K562 (cell line): ENCODE results near the gene TRIM77. TPM values are rescaled to one million over a fixed set of nuclear protein-coding genes. Genes with fewer than 3 reads are reported as not detected.

Source experiments
- ATAC-seq: fragments of 200-7000 bp; cut with Tn5 transposase; 3 replicates; pipeline ENCODE4 v1.9.1; 2020; ENCODE audit warnings: moderate library complexity
- BruUV-seq: library from RNA; stranded (reverse); fragments of 400-500 nt; replicated peaks from 2 replicates; lab custom pipeline; 2021; lab: Mats Ljungman, UMichigan
- CTCF ChIA-PET: fragments of 300-600 bp; formaldehyde crosslinking; extraction: SDS; loops from one replicate; lab custom pipeline; 2021; ENCODE audit warnings: low intra/inter-chr PET ratio; lab: Yijun Ruan, JAX
- POLR2A ChIA-PET: fragments of 300-600, 350-650 bp; sonication (Branson Sonifier 250); formaldehyde crosslinking; extraction: SDS; loops from one replicate; lab custom pipeline; 2021; ENCODE audit warnings: antibody characterized with exemption, inconsistent platforms; lab: Yijun Ruan, JAX
- DNase-seq, 4 experiments: peaks; one replicate each; pipeline versions ENCODE4 v3.0.0 to v3.0.0-alpha.2; 2011 to 2018; ENCODE audit warnings: low spot score in 3 of 4, mixed read lengths in 3 of 4; ENCODE audit errors: extremely low read depth in 1 of 4
- FAIRE-seq: peaks from 2 replicates; lab custom pipeline; 2011; peaks lifted over from hg19 to GRCh38; lab: Jason Lieb, UNC
- H2AFZ ChIP-seq: 2 replicates; pipeline ENCODE4 v1.6.0; 2011; ENCODE audit warnings: low read depth, low read length, control low read depth, inconsistent platforms
- H3K27ac ChIP-seq: fragments of 200-600 bp; 3 replicates; pipeline ENCODE4 v1.8.0; 2011; ENCODE audit warnings: low read depth, mild to moderate bottlenecking, control low read depth, inconsistent platforms, low read length, moderate library complexity, mixed read lengths; ENCODE audit errors: extremely low read depth
- H3K27me3 ChIP-seq, 2 experiments: fragments of 300-600 bp in 1 of 2; 2 replicates in 1 of 2; 3 replicates in 1 of 2; pipeline versions ENCODE4 v1.6.0 to v1.8.0; 2011; ENCODE audit warnings: inconsistent platforms in 2 of 2, low read length in 2 of 2, mild to moderate bottlenecking in 1 of 2, mixed read lengths in 1 of 2, moderate library complexity in 1 of 2; ENCODE audit not compliant: control insufficient read depth in 2 of 2, insufficient read depth in 2 of 2
- H3K36me3 ChIP-seq: fragments of 300-600 bp; 3 replicates; pipeline ENCODE4 v1.8.0; 2011; ENCODE audit warnings: mild to moderate bottlenecking, low read length, inconsistent platforms; ENCODE audit not compliant: control insufficient read depth, insufficient read depth
- H3K4me1 ChIP-seq, 2 experiments: fragments of 200-600 bp in 1 of 2; replicated peaks in 1 of 2; 2 replicates in 1 of 2; 3 replicates in 1 of 2; pipeline versions ENCODE4 v1.5.1 to v1.8.0; 2011; ENCODE audit warnings: inconsistent platforms in 2 of 2, low read length in 2 of 2, mild to moderate bottlenecking in 1 of 2, mixed read lengths in 1 of 2, moderate library complexity in 1 of 2; ENCODE audit not compliant: control insufficient read depth in 2 of 2, insufficient read depth in 2 of 2
- H3K4me2 ChIP-seq: 2 replicates; pipeline ENCODE4 v1.6.1; 2011; ENCODE audit warnings: low read length, control low read depth, inconsistent platforms, mixed read lengths; ENCODE audit not compliant: insufficient read depth
- H3K4me3 ChIP-seq: fragments of 200-600 bp; sonication (generic), shearing (Covaris generic); 2 replicates; pipeline ENCODE4 v1.5.1; 2016; ENCODE audit warnings: control low read depth, inconsistent platforms
- H3K79me2 ChIP-seq: fragments of 200-600 bp; 3 replicates; pipeline ENCODE4 v1.8.0; 2011; ENCODE audit warnings: low read length, inconsistent platforms; ENCODE audit not compliant: control insufficient read depth, insufficient read depth
- H3K9ac ChIP-seq, 2 experiments: 2 replicates each; pipeline versions ENCODE4 v1.6.0 to v1.6.1; 2011; ENCODE audit warnings: low read depth in 2 of 2, low read length in 2 of 2, control low read depth in 1 of 2, inconsistent platforms in 1 of 2, mild to moderate bottlenecking in 1 of 2, mixed read lengths in 1 of 2; ENCODE audit not compliant: insufficient read depth in 1 of 2
- H3K9me1 ChIP-seq: one replicate; pipeline ENCODE4 v1.6.0; 2011; ENCODE audit warnings: inconsistent platforms, mild to moderate bottlenecking, low read length, moderate library complexity; ENCODE audit not compliant: control insufficient read depth, insufficient read depth
- H3K9me3 ChIP-seq: replicated peaks from 2 replicates; pipeline ENCODE4 v1.5.1; 2011; ENCODE audit warnings: low read depth, low read length, inconsistent platforms; ENCODE audit not compliant: control insufficient read depth, insufficient read depth
- H4K20me1 ChIP-seq: replicated peaks from 2 replicates; pipeline ENCODE4 v1.6.1; 2011; ENCODE audit warnings: low read length, inconsistent platforms, mixed read lengths; ENCODE audit not compliant: control insufficient read depth, insufficient read depth
- BHLHE40 ChIP-seq: IDR thresholded peaks from 2 replicates; pipeline ENCODE4 v1.6.1; 2011; ENCODE audit warnings: low read length, improper control_type of control experiment
- ETV5 ChIP-seq: sonication (generic); formaldehyde crosslinking; IDR thresholded peaks from 2 replicates; pipeline ENCODE4 v1.4.0; 2020; ENCODE audit warnings: low read depth, mild to moderate bottlenecking, missing genetic modification reagents
- HEY1 ChIP-seq: fragments of 250-450 bp; sonication (Bioruptor Pico); IDR thresholded peaks from 2 replicates; pipeline ENCODE4 v1.5.0; 2020; ENCODE audit warnings: mild to moderate bottlenecking, moderate library complexity, borderline replicate concordance
- KAT7 ChIP-seq: sonication (generic); formaldehyde crosslinking; IDR thresholded peaks from 2 replicates; pipeline ENCODE4 v1.8.0; 2022; ENCODE audit warnings: missing genetic modification reagents, mild to moderate bottlenecking, borderline replicate concordance
- L3MBTL2 ChIP-seq: fragments of 450-650 bp; IDR thresholded peaks from 2 replicates; pipeline ENCODE4 v1.6.1; 2016; ENCODE audit warnings: mild to moderate bottlenecking, moderate library complexity
- RFX1 ChIP-seq: fragments of 450-650 bp; IDR thresholded peaks from 2 replicates; pipeline ENCODE4 v1.6.1; 2016; ENCODE audit warnings: mild to moderate bottlenecking, moderate library complexity
- RFX7 ChIP-seq: fragments of 250-450 bp; sonication (Bioruptor Pico); IDR thresholded peaks from 2 replicates; pipeline ENCODE4 v1.5.1; 2021; ENCODE audit warnings: mild to moderate bottlenecking
- SIN3B ChIP-seq: fragments of 450-650 bp; IDR thresholded peaks from 2 replicates; pipeline ENCODE4 v1.6.1; 2017; ENCODE audit warnings: low read depth, mild to moderate bottlenecking, moderate library complexity
- SNIP1 ChIP-seq: fragments of 450-650 bp; IDR thresholded peaks from 2 replicates; pipeline ENCODE4 v1.7.1; 2017; ENCODE audit warnings: low read depth, mild to moderate bottlenecking
- ZNF24 ChIP-seq: fragments of 450-650 bp; IDR thresholded peaks from 2 replicates; pipeline ENCODE4 v1.6.1; 2016
- ZNF696 ChIP-seq: fragments of 250-450 bp; sonication (Bioruptor Pico); conservative IDR thresholded peaks from 2 replicates; pipeline ENCODE4 v1.4.0; 2020; ENCODE audit warnings: mild to moderate bottlenecking, moderate library complexity
- WGBS: fragments of 100-300 bp; shearing (Covaris generic); methylation state at CpG from one replicate; pipeline ENCODE4 v1.1.6; 2016; ENCODE audit warnings: low coverage, mixed read lengths; ENCODE audit not compliant: insufficient coverage; ENCODE audit errors: missing lambda C conversion rate; 5-methylcytosine and 5-hydroxymethylcytosine counted together
- in situ Hi-C: fragments of 300-500 bp; cut with MboI; formaldehyde crosslinking; loops from 4 replicates; pipeline ENCODE4 v1.15.0; 2018; ENCODE audit warnings: inconsistent platforms, mixed read lengths
- intact Hi-C: fragments of 100-400 bp; cut with micrococcal nuclease; formaldehyde crosslinking; loops from 2 replicates; pipeline ENCODE4 v1.14.2; 2022
- polyA plus RNA-seq, 8 experiments: library from polyadenylated mRNA; depleted of rRNA in 4 of 8; stranded (reverse) in 5 of 8; unstranded in 3 of 8; fragments of >200 nt; fragmentation: Nextera tagmentation in 2 of 8; fragmentation: Illumina TruSeq in 1 of 8; extraction: Ambion mirVana in 2 of 8; extraction: Trizol in 1 of 8; gene quantifications; 2 replicates each; pipeline versions ENCODE4 v1.2.1 to v1.2.3, GENCODE V29; 2011 to 2014; ENCODE audit warnings: inconsistent platforms in 1 of 8, missing spikeins in 1 of 8
- total RNA-seq, 7 experiments: library from RNA; depleted of rRNA in 6 of 7; stranded (reverse); fragments of >200 nt in 6 of 7; fragmentation: Illumina TruSeq in 2 of 7; extraction: Trizol in 2 of 7; gene quantifications; 2 replicates each; pipeline versions ENCODE4 v1.2.1 to v1.2.3, GENCODE V29; 2011 to 2021; ENCODE audit warnings: low replicate concordance in 1 of 7
- TF ChIP-seq, protein P1 (sequence below): fragments of 450-650 bp; formaldehyde crosslinking; IDR thresholded peaks from 2 replicates; pipeline ENCODE4 v1.4.0; 2020; ENCODE audit warnings: mild to moderate bottlenecking, mixed read lengths
- TF ChIP-seq, protein P2 (sequence below): fragments of 450-650 bp; IDR thresholded peaks from 2 replicates; pipeline ENCODE4 v1.6.1; 2018; ENCODE audit not compliant: partially characterized antibody
- TF ChIP-seq, protein P3 (sequence below), 2 experiments: fragments of 200-800 bp in 1 of 2; sonication (Bioruptor generic) in 1 of 2; sonication (generic) in 1 of 2; formaldehyde crosslinking in 1 of 2; IDR thresholded peaks in 1 of 2; conservative IDR thresholded peaks in 1 of 2; 2 replicates each; pipeline versions ENCODE4 v1.5.0 to v1.6.1; 2016 to 2020; ENCODE audit warnings: missing compliant biosample characterization in 1 of 2, missing genetic modification characterization in 1 of 2, missing genetic modification reagents in 1 of 2
- TF ChIP-seq, protein P4 (sequence below): fragments of 250-450 bp; sonication (Bioruptor Pico); IDR thresholded peaks from 2 replicates; pipeline ENCODE4 v1.8.0; 2021; ENCODE audit warnings: mild to moderate bottlenecking, moderate library complexity

TRIM77 gene
- total and polyA plus RNA-seq, 9 of the 15 experiments (the other 6 are each of a cell fraction or from before 2014, with no cell fraction given): not detected

DNA sequence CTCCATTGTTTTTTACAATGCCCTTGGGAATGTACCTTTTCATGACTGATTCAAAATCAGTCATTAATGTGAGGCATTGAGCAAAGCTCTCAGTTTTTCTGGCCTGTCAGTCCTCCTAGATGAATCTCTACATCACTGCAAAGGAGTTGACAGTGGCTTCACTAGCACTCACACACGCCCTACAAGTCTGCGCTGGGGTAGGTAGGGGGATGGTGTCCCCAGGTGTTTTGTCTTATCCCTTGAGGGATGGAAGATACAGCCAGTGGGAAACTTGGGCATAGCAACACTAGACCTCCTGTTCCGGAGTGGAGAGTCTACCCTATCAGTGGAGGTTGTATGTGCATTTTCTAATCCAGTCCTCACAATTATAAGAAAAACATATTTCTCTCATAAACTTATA, 27.0 kb downstream of the TRIM77 start:
- no TSS peak for BruUV-seq

More for the DNA sequence above, 27.0 kb downstream of the TRIM77 start:
- H3K4me2 ChIP-seq: no peak overlapping the region
- DNase-seq (no peak), ATAC-seq (no peak), FAIRE-seq (no peak)
- no peaks in the 10 kb centered on the region for H3K27me3 ChIP-seq
- H3K36me3 ChIP-seq: no peaks in the 10 kb centered on the region
- H3K4me1 ChIP-seq: no peaks in the 10 kb centered on the region
- no peaks in the 10 kb centered on the region for H4K20me1 ChIP-seq
- H3K9me1 ChIP-seq: no peaks in the 10 kb centered on the region
- intact Hi-C loops (no loop called here), in situ Hi-C loops (no loop called here)
- H3K4me3 ChIP-seq: no peak overlapping the region
- H3K9me3 ChIP-seq: no peaks in the 10 kb centered on the region
- H3K27ac ChIP-seq: no peak overlapping the region
- ChIA-PET POLR2A (no interaction called here), CTCF (no interaction called here)
- no peaks in the 10 kb centered on the region for H3K79me2 ChIP-seq
- TF ChIP-seq, protein P1, sequence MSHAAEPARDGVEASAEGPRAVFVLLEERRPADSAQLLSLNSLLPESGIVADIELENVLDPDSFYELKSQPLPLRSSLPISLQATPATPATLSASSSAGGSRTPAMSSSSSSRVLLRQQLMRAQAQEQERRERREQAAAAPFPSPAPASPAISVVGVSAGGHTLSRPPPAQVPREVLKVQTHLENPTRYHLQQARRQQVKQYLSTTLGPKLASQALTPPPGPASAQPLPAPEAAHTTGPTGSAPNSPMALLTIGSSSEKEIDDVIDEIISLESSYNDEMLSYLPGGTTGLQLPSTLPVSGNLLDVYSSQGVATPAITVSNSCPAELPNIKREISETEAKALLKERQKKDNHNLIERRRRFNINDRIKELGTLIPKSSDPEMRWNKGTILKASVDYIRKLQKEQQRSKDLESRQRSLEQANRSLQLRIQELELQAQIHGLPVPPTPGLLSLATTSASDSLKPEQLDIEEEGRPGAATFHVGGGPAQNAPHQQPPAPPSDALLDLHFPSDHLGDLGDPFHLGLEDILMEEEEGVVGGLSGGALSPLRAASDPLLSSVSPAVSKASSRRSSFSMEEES (CRISPR knock-in tag): no peak
- TF ChIP-seq BHLHE40: no peak
- TF ChIP-seq ZNF696 (CRISPR knock-in tag): no peak
- TF ChIP-seq ETV5 (CRISPR knock-in tag): no peak
- TF ChIP-seq ZNF24: no peak
- TF ChIP-seq RFX7 (CRISPR knock-in tag): no peak
- no peak for TF ChIP-seq SNIP1
- no peak for TF ChIP-seq HEY1 (CRISPR knock-in tag)
- TF ChIP-seq SIN3B: no peak
- TF ChIP-seq, protein P2, sequence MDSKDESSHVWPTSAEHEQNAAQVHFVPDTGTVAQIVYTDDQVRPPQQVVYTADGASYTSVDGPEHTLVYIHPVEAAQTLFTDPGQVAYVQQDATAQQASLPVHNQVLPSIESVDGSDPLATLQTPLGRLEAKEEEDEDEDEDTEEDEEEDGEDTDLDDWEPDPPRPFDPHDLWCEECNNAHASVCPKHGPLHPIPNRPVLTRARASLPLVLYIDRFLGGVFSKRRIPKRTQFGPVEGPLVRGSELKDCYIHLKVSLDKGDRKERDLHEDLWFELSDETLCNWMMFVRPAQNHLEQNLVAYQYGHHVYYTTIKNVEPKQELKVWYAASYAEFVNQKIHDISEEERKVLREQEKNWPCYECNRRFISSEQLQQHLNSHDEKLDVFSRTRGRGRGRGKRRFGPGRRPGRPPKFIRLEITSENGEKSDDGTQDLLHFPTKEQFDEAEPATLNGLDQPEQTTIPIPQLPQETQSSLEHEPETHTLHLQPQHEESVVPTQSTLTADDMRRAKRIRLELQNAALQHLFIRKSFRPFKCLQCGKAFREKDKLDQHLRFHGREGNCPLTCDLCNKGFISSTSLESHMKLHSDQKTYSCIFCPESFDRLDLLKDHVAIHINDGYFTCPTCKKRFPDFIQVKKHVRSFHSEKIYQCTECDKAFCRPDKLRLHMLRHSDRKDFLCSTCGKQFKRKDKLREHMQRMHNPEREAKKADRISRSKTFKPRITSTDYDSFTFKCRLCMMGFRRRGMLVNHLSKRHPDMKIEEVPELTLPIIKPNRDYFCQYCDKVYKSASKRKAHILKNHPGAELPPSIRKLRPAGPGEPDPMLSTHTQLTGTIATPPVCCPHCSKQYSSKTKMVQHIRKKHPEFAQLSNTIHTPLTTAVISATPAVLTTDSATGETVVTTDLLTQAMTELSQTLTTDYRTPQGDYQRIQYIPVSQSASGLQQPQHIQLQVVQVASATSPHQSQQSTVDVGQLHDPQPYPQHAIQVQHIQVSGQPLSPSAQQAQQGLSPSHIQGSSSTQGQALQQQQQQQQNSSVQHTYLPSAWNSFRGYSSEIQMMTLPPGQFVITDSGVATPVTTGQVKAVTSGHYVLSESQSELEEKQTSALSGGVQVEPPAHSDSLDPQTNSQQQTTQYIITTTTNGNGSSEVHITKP: no peak
- TF ChIP-seq, protein P3, sequence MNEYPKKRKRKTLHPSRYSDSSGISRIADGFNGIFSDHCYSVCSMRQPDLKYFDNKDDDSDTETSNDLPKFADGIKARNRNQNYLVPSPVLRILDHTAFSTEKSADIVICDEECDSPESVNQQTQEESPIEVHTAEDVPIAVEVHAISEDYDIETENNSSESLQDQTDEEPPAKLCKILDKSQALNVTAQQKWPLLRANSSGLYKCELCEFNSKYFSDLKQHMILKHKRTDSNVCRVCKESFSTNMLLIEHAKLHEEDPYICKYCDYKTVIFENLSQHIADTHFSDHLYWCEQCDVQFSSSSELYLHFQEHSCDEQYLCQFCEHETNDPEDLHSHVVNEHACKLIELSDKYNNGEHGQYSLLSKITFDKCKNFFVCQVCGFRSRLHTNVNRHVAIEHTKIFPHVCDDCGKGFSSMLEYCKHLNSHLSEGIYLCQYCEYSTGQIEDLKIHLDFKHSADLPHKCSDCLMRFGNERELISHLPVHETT (CRISPR knock-in tag; conservative IDR thresholded peaks at IDR 0.05 in 1 of 2, IDR thresholded peaks at IDR 0.05 in 1 of 2): no peak
- TF ChIP-seq L3MBTL2: no peak
- no peak for TF ChIP-seq RFX1
- TF ChIP-seq, protein P4, sequence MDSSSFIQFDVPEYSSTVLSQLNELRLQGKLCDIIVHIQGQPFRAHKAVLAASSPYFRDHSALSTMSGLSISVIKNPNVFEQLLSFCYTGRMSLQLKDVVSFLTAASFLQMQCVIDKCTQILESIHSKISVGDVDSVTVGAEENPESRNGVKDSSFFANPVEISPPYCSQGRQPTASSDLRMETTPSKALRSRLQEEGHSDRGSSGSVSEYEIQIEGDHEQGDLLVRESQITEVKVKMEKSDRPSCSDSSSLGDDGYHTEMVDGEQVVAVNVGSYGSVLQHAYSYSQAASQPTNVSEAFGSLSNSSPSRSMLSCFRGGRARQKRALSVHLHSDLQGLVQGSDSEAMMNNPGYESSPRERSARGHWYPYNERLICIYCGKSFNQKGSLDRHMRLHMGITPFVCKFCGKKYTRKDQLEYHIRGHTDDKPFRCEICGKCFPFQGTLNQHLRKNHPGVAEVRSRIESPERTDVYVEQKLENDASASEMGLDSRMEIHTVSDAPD (CRISPR knock-in tag): no peak
- TF ChIP-seq KAT7: no peak
- 0% methylated on average over 3 of the region's 3 CpGs for WGBS
- no peak overlapping the region for H3K9ac ChIP-seq
- no peak overlapping the region for H2AFZ ChIP-seq
